Fibroblast of skin of scalp (primary cell): ENCODE results near the gene VPS41.

Experiments used
- DNase-seq: peaks from one replicate; pipeline ENCODE4 v3.0.0-alpha.2; 2013

The VPS41 gene

DNA sequence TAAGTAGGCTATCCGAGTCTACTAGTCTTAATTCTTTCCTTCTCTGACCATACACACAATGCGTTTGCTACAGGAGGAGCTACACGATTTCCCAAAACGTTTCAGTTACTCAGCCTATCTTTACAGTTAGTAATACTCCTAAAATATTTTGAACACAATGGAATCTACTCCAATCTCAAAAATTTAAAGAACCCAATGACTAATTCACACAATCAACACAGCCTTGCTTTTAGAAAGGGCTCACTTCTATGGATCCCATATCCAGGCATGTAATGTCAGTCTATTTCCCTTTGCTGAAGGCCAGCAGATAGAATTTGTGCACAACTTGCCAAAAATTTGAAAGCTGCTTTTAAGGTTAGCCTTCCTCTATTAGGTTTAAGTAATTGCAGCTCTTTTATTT lies 107.2 kb downstream of the VPS41 start:
- DNase-seq, result peak; percentile 38

DNA sequence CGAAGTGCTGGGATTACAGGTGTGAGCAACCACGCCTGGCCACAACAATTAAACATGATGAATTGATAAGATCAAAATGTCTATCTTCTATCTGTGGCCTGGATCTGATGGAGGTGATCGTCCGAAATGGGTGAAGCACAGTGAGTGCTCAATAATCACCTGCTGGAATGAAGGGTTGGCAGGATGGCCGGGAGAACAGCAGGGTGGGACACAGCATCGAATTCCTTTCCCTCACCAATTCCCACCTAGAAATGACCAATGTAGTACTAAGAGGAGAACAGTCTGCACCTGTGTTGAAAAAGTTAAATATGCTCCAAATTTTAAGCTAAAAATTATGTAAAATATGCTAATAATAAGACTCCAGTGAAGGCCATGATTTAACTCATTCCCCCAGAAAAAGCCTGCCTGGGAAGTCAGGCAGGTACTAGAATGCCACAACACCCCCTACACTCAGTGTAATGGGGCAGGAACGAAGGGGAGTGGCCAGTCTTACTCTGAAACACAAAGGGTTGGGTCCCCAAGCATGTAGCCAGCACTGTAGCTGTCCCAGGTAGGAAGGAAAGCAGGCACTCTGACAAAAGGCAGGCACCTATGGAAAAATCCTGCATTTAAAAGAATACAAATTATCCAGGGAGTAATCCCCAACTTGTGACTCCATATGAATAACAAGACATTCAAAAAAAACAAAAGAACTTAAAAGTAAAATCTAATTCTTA lies 110.3 kb downstream of the VPS41 start:
- no peak for DNase-seq

DNA sequence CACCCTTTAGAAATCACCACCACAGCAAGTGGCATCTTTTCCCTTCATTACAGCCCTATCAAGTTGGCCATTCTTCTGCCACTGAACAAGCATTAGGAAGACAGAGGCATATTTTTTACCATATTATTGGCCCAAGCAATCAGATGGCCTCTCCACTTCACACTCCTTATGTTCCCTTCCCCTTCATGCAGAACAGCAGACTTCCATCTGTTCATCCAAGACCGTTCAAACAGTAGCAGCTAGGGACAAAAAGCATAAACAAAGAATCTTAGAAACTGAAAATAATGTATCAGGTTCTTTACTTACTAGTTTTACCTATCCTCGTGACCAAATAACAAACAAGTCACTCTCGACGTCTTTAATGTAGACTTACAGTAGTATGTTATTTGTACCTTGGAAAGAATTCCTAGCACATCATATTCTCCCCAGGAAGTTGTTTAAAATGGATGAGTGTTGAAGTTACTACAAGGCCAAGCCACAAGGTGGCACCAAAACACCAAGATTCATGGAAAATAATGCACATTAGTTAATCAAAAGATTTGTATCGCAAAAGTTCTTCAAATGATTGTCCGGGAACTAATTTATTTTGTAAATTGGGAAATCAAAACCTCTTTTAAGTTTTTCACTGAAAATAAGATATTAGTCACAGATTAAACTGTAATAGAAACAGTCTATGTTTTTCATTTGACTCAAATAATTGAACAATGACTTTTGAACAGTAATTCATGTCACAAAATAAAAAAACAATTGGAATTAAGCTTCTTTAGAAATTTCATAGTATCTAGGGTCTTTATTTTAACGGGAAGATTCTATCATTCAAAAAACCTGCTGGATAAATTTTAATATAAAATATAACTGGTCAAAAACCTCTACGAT lies 112.1 kb downstream of the VPS41 start:
- peak; percentile 70 for DNase-seq

DNA sequence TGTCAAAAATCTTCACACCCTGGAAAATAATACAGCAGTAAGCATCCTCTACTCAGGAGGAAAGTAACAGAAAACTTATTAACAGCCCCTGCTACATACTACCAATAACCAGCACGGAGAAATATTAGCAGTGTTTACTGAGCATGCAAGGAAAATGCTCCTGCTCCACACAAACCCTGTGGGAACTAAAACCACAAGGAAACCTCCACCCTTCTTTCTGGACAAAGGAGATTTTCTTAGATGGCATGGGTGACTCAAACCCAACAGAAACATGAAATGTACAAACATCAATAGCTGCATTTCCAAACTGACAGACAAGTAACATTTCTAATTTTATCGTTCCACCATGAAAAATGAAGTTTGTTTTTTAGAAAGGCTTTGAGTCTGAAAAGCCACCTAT lies 113.4 kb downstream of the VPS41 start:
- DNase-seq, result no peak

DNA sequence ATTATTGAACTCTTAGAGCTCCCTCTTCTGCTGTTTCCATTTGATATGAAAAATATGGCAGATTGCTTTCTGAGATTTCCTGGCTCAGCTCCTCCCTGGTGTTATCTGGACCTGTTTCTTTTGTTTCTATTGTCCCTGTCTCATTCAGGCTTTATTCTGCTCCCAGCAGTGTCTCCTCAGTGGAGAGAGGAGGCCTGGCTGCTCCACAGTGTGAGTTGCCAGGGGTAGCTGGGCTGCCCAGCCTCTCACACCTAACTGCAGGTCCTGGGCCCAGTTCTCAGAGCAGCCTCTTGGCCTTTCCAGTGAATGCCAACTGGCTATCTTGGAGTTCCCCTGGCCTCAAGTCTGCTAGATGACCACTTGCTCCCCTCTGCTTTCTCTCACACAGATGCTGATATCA lies 127.0 kb downstream of the VPS41 start:
- no peak for DNase-seq

DNA sequence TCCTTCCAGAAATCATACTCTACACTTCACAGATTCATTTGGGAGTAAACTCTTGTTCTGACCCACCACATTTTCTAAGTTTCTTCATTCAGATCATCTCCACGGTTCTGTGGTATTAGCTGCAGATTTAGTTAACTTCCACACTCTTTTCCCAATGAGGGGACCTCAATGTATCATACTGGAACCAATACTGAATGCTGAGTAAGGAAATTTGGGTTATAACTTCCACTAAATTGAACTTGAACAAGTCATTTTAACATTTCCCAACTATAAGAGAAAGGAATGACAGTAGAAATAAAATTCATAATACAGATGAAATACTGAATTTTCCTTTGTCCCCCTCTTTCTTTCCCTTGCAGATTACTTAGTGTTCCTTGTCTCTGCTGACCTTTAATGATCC lies 131.4 kb downstream of the VPS41 start:
- DNase-seq, result no peak

DNA sequence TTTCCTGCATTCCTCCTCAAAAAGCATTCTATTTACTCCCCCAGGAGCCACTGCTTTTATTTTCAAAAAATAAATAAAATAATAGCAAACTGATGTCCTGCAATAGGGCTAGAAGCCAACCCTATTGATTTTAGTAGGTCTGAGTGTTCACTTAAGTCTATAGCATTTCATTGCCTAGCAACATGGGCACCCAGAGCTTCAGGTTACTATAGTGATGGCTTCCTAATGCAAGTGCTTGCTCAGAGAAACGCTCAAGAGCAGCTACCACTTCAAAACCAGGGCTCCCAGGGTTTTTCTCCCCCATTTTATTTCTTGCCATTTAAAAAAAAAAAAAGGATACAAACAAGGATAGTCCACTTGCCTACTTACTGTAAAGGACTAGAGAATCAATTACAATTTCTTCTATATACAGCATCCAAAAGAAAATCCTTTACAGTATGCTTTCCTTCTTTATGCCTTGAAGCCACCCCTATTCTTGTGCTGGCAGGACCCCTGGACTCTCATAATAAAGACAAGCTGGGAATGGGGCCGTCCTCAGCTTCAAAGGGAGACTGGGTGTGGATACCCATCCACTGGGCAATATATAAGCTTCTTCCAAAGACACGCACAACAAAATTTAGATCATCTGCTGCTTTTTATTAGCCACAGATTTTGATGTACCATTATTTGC lies 133.3 kb downstream of the VPS41 start:
- no peak for DNase-seq

DNA sequence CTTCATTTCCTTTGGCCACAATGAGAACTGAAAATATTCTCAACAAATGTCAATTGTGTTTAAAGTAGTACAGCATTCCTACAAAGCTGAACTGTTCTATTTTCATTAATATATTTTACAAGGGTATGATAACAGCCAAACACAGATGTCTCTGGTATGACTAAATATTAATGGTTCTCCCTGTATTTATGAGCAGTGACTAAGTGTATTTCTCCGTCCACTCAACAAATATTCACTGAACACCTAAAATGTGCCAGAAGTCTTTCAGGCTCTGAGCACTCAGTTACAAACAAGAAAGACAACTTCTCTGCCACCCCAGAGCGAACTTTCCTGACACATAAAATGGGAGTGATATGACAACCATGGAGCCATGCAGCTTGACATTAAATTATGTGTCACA lies 135.6 kb downstream of the VPS41 start:
- no peak for DNase-seq

DNA sequence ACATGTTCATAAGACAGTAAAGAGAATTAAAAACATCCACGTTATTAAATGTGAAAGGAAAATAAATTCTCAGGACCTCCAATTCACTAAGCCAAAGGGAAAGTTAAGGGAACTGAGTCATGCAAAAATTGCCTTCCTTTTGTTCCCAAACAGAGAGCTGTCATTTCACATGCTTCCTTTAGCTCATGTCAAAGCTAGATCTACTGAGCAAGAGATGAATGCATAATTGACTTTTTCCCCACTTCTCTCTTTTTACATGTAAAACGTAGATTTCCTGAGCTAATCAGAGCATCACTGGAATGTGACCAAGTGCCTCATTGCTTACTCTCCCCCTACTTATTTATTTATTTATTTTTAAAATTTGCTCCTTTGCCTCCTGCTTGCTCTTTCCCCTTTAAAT lies 148.8 kb downstream of the VPS41 start:
- no peak for DNase-seq

DNA sequence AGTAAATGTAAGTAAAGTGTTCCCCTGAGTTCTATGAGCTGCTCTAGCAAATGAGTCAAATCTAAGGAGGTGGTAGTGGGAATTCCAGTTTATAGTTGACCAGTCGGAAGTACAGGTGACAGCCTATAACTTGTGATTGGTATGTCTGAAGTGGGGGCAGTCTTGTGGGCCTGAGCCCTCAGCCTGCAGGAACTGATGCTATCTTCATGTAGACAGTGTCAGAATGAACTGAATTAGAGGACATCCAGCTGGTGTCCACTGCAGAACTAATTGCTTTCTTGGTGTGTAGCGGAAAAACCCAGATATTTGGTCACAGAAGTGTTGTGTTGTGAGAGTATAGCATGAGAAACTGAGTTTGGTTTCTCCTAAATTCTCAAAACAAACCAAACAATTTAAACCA lies 150.0 kb downstream of the VPS41 start:
- DNase-seq, result no peak

DNA sequence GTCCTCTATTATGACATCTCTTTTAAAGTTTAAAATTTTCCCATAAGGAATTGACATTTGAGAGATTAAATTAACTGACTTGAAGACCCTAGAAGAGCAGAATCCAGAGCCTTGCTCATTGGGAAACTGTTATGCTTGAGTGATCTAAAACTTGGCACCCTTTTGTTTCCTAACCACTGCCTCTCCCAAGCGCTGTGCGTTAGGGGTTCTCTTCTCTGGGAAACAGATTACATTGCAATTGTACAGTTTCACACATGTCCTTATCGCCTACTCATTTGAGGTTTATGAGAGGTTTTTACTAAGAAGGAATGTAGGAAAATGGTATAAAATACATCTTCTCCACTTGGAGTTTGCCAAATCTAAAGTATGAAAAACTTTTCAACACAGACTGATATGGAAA lies 151.1 kb downstream of the VPS41 start:
- no peak for DNase-seq

DNA sequence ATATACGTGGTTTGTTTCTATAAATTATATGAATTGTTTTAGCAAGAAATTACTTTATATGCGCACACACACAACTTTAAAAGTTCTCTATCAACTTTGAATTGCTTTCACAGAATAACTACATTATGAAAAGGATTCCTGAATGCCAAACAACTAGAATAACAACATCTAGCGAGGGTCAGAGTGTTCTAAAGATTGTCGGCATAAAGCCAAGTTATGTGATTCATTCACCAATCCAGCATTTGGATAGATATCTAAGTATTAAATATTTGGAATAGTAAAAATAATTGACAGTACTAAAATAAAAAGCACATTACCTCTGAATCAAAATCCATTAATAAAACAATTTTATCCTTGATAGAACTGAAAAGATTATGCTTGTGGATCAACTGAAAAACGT lies 152.5 kb downstream of the VPS41 start:
- DNase-seq, result no peak

DNA sequence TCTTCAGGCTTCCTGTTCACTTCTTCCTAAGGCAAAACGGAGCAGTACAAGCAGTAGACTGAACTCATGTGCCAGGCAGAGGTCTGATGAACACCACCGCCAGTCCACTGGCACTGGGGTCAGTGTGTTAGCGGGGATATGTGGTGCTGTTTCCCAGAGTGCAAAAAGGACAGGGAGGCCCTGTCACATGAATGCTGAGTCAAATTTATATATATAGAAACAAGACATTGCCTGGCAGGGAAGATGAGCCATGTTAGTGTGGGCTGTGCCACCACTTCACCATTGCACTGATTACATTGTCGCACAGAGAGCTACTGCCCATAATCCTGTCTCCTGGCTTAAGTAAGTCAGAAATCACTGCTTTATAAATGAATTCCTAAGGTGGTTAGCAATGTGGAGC lies 155.6 kb downstream of the VPS41 start:
- DNase-seq, result no peak

DNA sequence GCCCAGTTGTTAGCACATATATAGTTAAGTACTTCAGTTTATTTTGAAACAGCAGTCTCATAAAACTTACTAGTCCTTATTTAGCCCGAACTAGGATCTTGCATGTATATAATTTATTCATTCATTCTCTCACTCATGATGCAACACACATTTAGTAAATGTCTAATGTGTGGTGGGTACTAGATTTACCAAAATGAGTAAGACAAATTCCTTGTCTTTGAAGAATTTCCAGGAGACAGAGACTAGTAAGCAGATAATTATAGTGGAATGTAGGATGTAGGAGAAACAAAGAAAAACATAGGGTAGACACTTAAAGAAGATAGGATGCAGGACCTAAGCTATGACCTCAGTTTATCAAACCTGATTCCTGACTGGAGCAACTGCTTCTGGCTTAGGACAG lies 157.6 kb downstream of the VPS41 start:
- peak; percentile 64 for DNase-seq

DNA sequence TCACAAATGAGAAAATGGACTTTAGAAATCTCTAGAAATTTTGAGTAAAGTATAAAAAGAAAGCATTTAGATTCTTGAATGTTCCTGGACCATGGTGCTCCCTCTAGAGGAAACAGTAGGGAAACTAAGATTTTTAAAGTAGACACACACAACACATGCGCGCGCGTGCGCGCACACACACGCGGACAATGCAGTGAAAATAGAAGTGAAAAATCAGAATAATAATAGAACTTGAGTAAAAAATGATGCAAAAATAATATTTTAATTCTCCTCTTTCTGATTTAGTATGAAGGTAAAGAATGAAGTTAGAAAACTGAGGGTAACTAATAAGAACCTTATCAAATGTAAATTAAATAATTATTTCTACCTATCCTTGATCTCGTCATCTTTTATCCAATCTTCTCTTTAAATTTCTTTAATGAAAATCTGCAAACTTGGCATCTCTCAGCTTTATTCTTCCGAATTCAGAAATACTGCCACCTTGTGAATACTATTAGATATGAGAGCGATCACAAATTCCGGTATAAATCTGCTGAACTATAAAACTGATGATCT lies 160.9 kb downstream of the VPS41 start:
- peak; percentile 31 for DNase-seq

DNA sequence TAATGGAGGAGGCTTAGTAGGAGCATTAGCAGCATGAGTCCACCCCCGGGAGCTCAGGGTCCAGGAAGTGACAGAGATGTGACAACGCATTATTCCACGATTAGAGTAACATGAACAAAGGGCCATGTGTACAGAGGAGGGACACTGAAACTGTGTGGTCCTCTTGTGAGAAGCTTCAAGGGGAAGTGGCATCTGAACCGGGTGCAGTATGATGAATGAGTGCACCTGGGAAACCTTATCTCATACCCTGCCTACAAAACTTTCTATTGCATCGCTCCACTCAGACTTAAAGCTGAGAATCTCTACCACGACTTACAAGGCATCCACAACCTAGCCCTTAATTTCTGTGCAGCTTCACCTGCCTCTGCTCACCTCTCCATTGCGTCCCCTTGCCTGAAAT lies 162.6 kb downstream of the VPS41 start:
- DNase-seq, result no peak

DNA sequence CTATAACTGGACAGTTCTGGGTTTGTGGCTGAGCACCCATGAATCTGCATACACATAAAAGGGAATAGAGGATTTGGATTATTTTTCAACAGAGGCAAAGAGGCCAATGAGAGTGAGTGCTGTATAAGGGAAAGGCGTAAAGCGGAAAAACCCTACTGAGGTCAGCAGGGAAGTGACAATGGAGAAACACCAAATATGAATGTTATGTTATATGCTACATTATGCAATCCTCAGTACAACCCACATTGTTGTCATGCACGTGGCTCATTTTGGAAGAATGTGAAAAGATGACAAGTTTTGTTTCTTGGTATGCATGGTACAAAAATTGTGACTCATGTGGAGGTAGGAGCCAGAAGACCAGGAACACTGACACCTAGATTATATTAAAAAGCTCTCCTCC lies 164.2 kb downstream of the VPS41 start:
- DNase-seq, result peak; percentile 85

DNA sequence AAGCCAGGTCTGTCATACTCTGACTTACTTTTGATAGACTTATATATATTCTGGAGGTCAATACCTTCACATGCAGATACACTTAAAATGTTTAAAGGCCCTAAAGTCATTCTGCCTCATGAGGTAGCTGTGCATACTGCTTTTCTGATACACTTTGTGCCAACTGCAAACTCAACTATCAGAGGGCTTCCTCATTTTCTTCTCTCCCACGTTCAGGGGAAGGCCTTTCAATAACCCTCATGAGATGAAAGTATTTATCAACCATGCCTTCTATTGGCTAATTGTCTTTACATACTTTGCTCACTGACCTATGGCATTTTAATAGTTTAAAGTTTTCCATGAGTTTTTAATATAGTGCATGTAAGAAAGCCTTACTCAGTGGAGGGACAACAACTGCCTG lies 165.1 kb downstream of the VPS41 start:
- no peak for DNase-seq

DNA sequence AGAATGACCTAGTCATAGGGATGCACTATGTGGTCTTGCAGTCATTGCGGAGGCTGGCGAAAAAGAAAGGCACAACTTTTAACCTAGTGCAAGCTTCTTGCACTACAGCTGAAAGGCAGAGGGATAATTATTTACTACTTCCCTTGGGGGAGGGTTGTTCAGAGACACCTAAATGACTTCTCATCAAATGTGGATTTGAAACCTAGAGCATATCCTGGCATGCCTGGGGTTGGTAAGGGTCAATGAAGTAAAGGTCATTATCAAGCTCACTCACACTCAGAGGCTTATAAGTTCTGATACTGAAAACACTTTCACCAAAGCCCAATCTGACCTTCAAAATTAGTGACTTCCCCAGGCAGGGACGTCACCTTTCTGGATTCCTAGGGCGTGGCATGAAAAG lies 168.9 kb downstream of the VPS41 start:
- no peak for DNase-seq

DNA sequence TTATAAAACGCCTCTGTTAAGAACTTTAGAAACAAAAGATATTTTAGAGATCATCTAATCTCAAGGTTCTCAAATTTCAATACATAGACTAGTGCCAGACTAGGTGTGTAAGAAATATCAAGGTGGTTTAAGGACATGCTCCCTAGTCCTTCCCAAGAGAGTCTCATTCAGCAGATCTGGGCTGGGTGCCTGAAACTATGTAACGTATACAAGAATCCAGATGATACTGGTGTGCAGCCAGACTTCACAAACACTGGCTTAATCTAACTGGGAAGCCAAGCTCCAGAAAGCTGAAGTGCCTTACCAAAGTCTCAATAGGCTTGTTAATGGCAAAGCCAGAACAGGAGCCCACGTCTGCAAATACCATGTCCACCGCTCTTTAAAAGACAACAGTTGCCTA lies 172.9 kb downstream of the VPS41 start:
- DNase-seq, result no peak

DNA sequence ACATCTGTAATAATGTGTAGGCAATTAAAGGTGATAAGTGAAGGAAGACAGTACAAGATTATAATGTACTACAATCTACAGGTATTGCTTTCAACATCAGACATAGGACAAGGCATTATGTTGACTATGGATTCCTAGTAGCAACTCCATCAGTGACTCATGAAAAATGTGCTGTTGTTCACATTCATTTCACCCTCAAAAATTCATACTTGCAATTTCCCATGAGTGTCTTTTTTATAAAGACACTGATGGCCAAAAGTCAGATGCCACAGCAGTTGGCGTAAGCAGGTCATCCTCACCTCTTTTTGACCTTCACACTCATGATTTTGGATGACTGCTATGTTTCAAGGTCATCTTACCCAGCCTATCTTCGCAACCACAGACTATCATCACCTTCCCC lies 177.8 kb downstream of the VPS41 start:
- DNase-seq, result peak; percentile 56

DNA sequence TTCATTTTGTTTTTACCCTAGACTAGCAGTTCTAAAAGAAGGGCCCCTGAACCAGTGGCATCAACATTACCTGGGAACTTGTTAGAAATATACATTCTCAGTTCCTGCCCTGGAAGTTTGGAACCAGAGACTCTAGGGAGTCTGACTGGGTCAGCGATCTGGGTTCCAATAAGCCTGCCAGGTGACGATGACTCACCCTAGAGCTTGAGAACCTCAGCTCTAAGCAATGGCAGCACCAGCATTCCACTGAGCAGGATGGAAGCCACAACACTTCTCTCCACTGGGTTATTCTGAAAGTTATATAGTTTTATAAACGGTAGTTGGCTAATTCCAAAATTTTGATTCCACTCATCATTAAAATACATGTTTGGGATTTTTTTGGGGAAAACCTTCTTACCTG lies 180.8 kb downstream of the VPS41 start:
- no peak for DNase-seq

DNA sequence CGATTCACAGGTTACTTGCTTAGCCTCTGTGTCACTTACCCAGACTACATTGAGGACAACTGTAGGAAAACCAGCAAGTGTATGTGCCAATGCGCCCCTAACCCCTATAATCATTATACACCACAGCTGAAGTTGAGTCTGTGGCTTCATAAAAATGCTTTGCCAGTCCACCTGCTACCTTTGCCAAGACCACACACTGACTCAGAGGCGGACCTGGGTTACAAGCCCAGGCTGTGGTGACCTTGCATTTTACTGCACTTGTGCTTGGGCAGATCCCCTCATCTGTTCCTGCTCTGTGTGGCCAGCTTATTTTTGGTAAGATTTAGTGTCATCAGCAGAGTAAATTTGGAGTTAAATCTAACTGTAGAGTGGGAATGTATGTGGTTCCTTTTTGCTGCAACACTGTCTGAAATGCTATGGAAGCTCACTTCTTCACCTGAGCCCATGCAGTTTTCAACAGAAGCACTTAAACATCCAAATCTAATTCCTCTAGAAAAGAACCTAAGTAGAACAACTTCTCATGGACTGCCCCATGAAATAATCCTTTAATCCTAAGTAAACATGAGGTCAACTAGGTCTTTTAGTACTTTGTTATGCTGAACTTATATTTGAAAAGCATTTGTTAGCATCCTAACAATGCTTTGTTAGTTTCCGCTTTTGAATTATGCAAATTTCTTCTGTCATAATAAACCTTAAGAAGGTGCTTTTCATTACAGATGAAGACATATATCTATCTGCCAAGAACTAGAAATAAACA lies 181.6 kb downstream of the VPS41 start:
- no peak for DNase-seq
